Osteoblast (primary cell): Measurements from ENCODE around the gene NRSN2. TPM values are rescaled to one million over a fixed set of nuclear protein-coding genes. Genes with fewer than 3 reads are reported as not detected.

Experiments
- DNase-seq: peaks from one replicate; pipeline ENCODE4 v3.0.0; 2011; ENCODE audit warnings: low spot score, mixed read lengths; ENCODE audit not compliant: insufficient read length; ENCODE audit errors: missing footprints
- H2AFZ ChIP-seq: 2 replicates; pipeline ENCODE4 v1.6.0; 2011; ENCODE audit warnings: mild to moderate bottlenecking, low read length
- H3K27ac ChIP-seq: 2 replicates; pipeline ENCODE4 v1.5.1; 2011; ENCODE audit warnings: mild to moderate bottlenecking, low read depth, low read length, moderate library complexity
- H3K27me3 ChIP-seq: 2 replicates; pipeline ENCODE4 v1.6.0; 2012; ENCODE audit warnings: mild to moderate bottlenecking, control low read depth, inconsistent platforms, low read length, moderate library complexity; ENCODE audit not compliant: insufficient read depth
- H3K36me3 ChIP-seq: 2 replicates; pipeline ENCODE4 v1.5.1; 2011; ENCODE audit warnings: mild to moderate bottlenecking, low read length, control low read depth, moderate library complexity; ENCODE audit not compliant: insufficient read depth
- H3K4me1 ChIP-seq: 2 replicates; pipeline ENCODE4 v1.5.1; 2011; ENCODE audit warnings: mild to moderate bottlenecking, low read length, control low read depth, moderate library complexity; ENCODE audit not compliant: insufficient read depth
- H3K4me2 ChIP-seq: 2 replicates; pipeline ENCODE4 v1.6.0; 2011; ENCODE audit warnings: mild to moderate bottlenecking, low read length; ENCODE audit not compliant: insufficient read depth
- H3K4me3 ChIP-seq: fragments of 200-600 bp; sonication (generic); 3 replicates; pipeline ENCODE4 v1.5.1; 2012; ENCODE audit warnings: mild to moderate bottlenecking, low read length, inconsistent platforms; ENCODE audit not compliant: insufficient read depth
- H3K79me2 ChIP-seq: 2 replicates; pipeline ENCODE4 v1.6.0; 2012; ENCODE audit warnings: mild to moderate bottlenecking, low read length, control low read depth, inconsistent platforms; ENCODE audit not compliant: insufficient read depth
- H3K9me3 ChIP-seq: 2 replicates; pipeline ENCODE4 v1.5.1; 2011; ENCODE audit warnings: low read depth, low read length, control low read depth
- H4K20me1 ChIP-seq: 2 replicates; pipeline ENCODE4 v1.6.0; 2012; ENCODE audit warnings: mild to moderate bottlenecking, low read length, control low read depth; ENCODE audit not compliant: insufficient read depth
- CTCF ChIP-seq: IDR thresholded peaks from 2 replicates; pipeline ENCODE4 v1.5.1; 2011; ENCODE audit warnings: mild to moderate bottlenecking, low read depth, low read length, moderate library complexity; ENCODE audit errors: extremely low read depth
- total RNA-seq: library from RNA; depleted of rRNA; stranded (reverse); fragments of >200 nt; gene quantifications from 2 replicates; pipeline ENCODE4 v1.2.3, GENCODE V29; 2012

Gene NRSN2
- total RNA-seq, 1 donor, result 49.6 TPM

- Histone ChIP-seq H3K27ac (no peak overlapping the region), H4K20me1 (no peaks in the 10 kb centered on the region), H3K36me3 (no peaks in the 10 kb centered on the region), H3K4me3 (no peak overlapping the region), H3K27me3 (no peaks in the 10 kb centered on the region), H2AFZ (no peak overlapping the region), H3K9me3 (no peaks in the 10 kb centered on the region), H3K4me1 (peaks cover 19% of the 10 kb centered on the region), H3K4me2 (no peak overlapping the region), H3K79me2 (no peaks in the 10 kb centered on the region)
- DNase-seq, result no peak
- no peak for TF ChIP-seq CTCF
Measured at GRCh38 chr20:311609-312008, 35.3 kb upstream of the NRSN2 start.

- H2AFZ ChIP-seq, result no peak overlapping the region
- no peak overlapping the region for H3K4me3 ChIP-seq
- H3K36me3 ChIP-seq, result no peaks in the 10 kb centered on the region
- no peak for TF ChIP-seq CTCF
- no peaks in the 10 kb centered on the region for H3K9me3 ChIP-seq
- no peak overlapping the region for H3K27ac ChIP-seq
- H3K79me2 ChIP-seq, result no peaks in the 10 kb centered on the region
- no peak overlapping the region for H3K4me2 ChIP-seq
- H3K4me1 ChIP-seq, result peaks cover 19% of the 10 kb centered on the region
- H4K20me1 ChIP-seq, result no peaks in the 10 kb centered on the region
- DNase-seq, result no peak
- H3K27me3 ChIP-seq, result no peaks in the 10 kb centered on the region
Measured at GRCh38 chr20:312067-312466, 34.8 kb upstream of the NRSN2 start.

DNA sequence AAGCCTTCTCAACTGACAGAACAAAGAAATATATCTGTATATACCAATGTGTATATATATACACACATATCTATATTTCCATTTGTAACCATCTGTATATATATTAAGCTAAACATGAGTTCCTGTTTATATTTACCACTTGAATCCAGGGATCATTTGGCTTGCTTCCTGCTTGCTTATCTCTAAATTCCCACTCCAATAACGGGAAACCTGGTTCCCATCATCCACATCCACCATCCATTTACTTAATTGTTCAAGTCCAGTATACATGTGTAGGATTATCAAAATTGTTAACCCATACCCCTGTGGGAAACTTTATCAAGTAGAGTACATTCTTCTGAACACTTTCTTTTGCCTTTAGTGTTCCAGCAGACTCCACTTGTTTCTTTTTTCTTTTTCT, 34.0 kb upstream of the NRSN2 start:
- no peaks in the 10 kb centered on the region for H3K9me3 ChIP-seq
- no peak overlapping the region for H2AFZ ChIP-seq
- H3K4me2 ChIP-seq, result no peak overlapping the region
- H3K4me1 ChIP-seq, result peaks cover 19% of the 10 kb centered on the region
- no peak for DNase-seq
- H3K27me3 ChIP-seq, result no peaks in the 10 kb centered on the region
- no peak overlapping the region for H3K4me3 ChIP-seq
- no peaks in the 10 kb centered on the region for H3K79me2 ChIP-seq
- TF ChIP-seq CTCF, result no peak
- H3K36me3 ChIP-seq, result no peaks in the 10 kb centered on the region
- H4K20me1 ChIP-seq, result no peaks in the 10 kb centered on the region
- H3K27ac ChIP-seq, result no peak overlapping the region

- Histone ChIP-seq H3K4me1 (peaks cover 19% of the 10 kb centered on the region), H4K20me1 (no peaks in the 10 kb centered on the region), H3K27me3 (no peaks in the 10 kb centered on the region), H2AFZ (no peak overlapping the region), H3K4me2 (no peak overlapping the region), H3K9me3 (no peaks in the 10 kb centered on the region), H3K4me3 (no peak overlapping the region), H3K27ac (no peak overlapping the region), H3K36me3 (no peaks in the 10 kb centered on the region), H3K79me2 (no peaks in the 10 kb centered on the region)
- TF ChIP-seq CTCF, result no peak
- DNase-seq, result no peak
Measured at GRCh38 chr20:313402-313801, 33.5 kb upstream of the NRSN2 start.
